K562 (cell line): ENCODE data around the gene TXK.

Source experiments
- CEBPB ChIP-seq: fragments of 450-650 bp; IDR thresholded peaks from 2 replicates; pipeline ENCODE4 v1.6.1; 2016; ENCODE audit warnings: missing genetic modification characterization, missing compliant biosample characterization
- MEF2A ChIP-seq: IDR thresholded peaks from 2 replicates; pipeline ENCODE4 v1.6.1; 2011; ENCODE audit warnings: low read depth, mild to moderate bottlenecking, low read length, moderate library complexity; ENCODE audit not compliant: control insufficient read depth
- TEAD4 ChIP-seq, 2 experiments: sonication (generic) in 1 of 2; formaldehyde crosslinking in 1 of 2; IDR thresholded peaks; 2 replicates each; pipeline versions ENCODE4 v1.6.1 to v1.8.0; 2012 to 2022; ENCODE audit warnings: borderline replicate concordance in 1 of 2, inconsistent platforms in 1 of 2, low read length in 1 of 2, mild to moderate bottlenecking in 1 of 2, missing genetic modification reagents in 1 of 2

DNA sequence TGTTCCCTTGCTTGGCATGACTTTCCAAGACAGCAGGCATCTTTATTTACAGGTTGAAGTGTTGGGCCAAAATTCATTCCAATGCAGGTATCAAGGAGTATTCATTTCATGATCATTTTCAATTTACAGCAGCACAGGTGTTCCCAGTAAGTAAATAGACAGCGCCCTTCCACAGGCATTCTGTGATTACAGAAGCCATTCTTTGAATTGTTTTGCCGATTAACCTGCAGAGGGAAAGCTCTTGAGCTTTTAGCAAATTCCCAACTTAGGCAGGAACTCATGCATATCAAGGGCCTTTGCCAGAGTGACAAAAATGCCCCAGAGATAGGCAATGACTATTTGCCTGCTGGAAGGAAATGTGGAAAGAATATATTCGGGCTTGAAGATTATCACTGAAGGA lies 6.8 kb downstream of the TXK start:
- TF ChIP-seq CEBPB, result no peak
- TF ChIP-seq MEF2A, result no peak
- no peak for TF ChIP-seq TEAD4 (IDR thresholded peaks at IDR 0.05; ENCODE audit: low read length)
- TF ChIP-seq TEAD4 (CRISPR knock-in tag; IDR thresholded peaks at IDR 0.05; ENCODE audit: borderline replicate concordance), result no peak
